Fibroblast of lung (primary cell): ENCODE data around the gene TMEM115. TPM values are rescaled to one million over a fixed set of nuclear protein-coding genes. Genes with fewer than 3 reads are reported as not detected.

ENCODE experiments used
- DNase-seq, 2 donors: peaks; one replicate each; pipeline versions ENCODE4 v3.0.0 to v3.0.0-alpha.2; 2010; ENCODE audit warnings: low read depth in 2 of 2
- H2AFZ ChIP-seq: 2 replicates; pipeline ENCODE4 v1.5.1; 2012; ENCODE audit warnings: low read length, control low read depth, inconsistent platforms
- H3K27ac ChIP-seq: 2 replicates; pipeline ENCODE4 v1.5.1; 2011; ENCODE audit warnings: low read length, control low read depth; ENCODE audit not compliant: insufficient read depth
- H3K27me3 ChIP-seq: 2 replicates; pipeline ENCODE4 v1.5.1; 2011; ENCODE audit warnings: mild to moderate bottlenecking, low read length; ENCODE audit not compliant: control insufficient read depth, insufficient read depth
- H3K36me3 ChIP-seq: 2 replicates; pipeline ENCODE4 v1.5.1; 2011; ENCODE audit warnings: low read length; ENCODE audit not compliant: control insufficient read depth, insufficient read depth
- H3K4me1 ChIP-seq: 2 replicates; pipeline ENCODE4 v1.5.1; 2011; ENCODE audit warnings: low read length; ENCODE audit not compliant: control insufficient read depth, insufficient read depth; ENCODE audit errors: extremely low read depth
- H3K4me2 ChIP-seq: 2 replicates; pipeline ENCODE4 v1.5.1; 2011; ENCODE audit warnings: low read length, control low read depth; ENCODE audit not compliant: insufficient read depth; ENCODE audit errors: extremely low read depth
- H3K4me3 ChIP-seq, 4 experiments: fragments of 200-600 bp in 1 of 4; sonication (generic) in 1 of 4; replicated peaks in 1 of 4; 2 replicates each; pipeline ENCODE4 v1.5.1; 2011 to 2016; ENCODE audit warnings: low read length in 4 of 4, low read depth in 3 of 4, mild to moderate bottlenecking in 3 of 4, control low read depth in 2 of 4, inconsistent platforms in 1 of 4, mixed read lengths in 1 of 4; ENCODE audit not compliant: insufficient read depth in 1 of 4; ENCODE audit errors: control extremely low read depth in 1 of 4
- H3K79me2 ChIP-seq: 2 replicates; pipeline ENCODE4 v1.5.1; 2012; ENCODE audit warnings: mild to moderate bottlenecking, low read length, inconsistent platforms; ENCODE audit not compliant: control insufficient read depth, insufficient read depth
- H3K9ac ChIP-seq: 2 replicates; pipeline ENCODE4 v1.5.1; 2011; ENCODE audit warnings: mild to moderate bottlenecking, low read length, control low read depth; ENCODE audit not compliant: insufficient read depth
- H3K9me3 ChIP-seq: 2 replicates; pipeline ENCODE4 v1.5.1; 2012; ENCODE audit warnings: low read depth, low read length; ENCODE audit not compliant: control insufficient read depth, insufficient read depth
- H4K20me1 ChIP-seq: 2 replicates; pipeline ENCODE4 v1.5.1; 2011; ENCODE audit warnings: low read length; ENCODE audit not compliant: control insufficient read depth, insufficient read depth; ENCODE audit errors: extremely low read depth
- CTCF ChIP-seq, 2 donors: IDR thresholded peaks in 1 of 2; conservative IDR thresholded peaks in 1 of 2; 1 replicate in 1 of 2; 2 replicates in 1 of 2; pipeline ENCODE4 v1.5.1; 2011 to 2012; ENCODE audit warnings: low read length in 2 of 2, control low read depth in 1 of 2, inconsistent platforms in 1 of 2, low read depth in 1 of 2, mild to moderate bottlenecking in 1 of 2
- EZH2 ChIP-seq: IDR thresholded peaks from 2 replicates; pipeline ENCODE4 v1.5.1; 2012; ENCODE audit warnings: low read length, control low read depth, mild to moderate bottlenecking; ENCODE audit errors: missing control alignments
- polyA plus RNA-seq, 2 donors: library from polyadenylated mRNA; depleted of rRNA in 1 of 2; stranded (reverse) in 1 of 2; unstranded in 1 of 2; fragments of >200 nt; gene quantifications; 2 replicates each; pipeline ENCODE4 v1.2.1, GENCODE V29; 2011 to 2012; ENCODE audit warnings: missing spikeins in 1 of 2
- total RNA-seq: library from RNA; depleted of rRNA; stranded (reverse); fragments of >200 nt; gene quantifications from 2 replicates; pipeline ENCODE4 v1.2.1, GENCODE V29; 2014

The TMEM115 gene
- total and polyA plus RNA-seq, 2 donors (not counting 1 experiment from before 2014, with no cell fraction given), result 28.2 to 44.8 TPM

DNA sequence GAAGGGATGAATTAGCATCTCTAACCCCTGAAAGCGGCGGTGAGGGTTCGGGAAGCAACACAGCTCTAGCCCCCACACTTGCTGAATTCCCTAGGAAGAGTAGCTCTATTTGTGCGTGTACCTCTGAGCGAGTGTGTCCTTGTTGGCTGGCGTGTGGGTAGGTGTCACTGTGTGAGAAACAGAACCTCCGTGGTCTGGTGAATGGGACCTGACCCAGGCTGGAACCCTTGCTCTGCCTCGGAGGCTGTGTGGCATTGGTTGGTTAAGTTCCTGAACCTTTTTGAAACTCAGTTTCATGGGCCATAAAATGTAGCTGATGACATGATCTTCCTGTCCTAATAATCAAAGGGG, 414 bp upstream of the TMEM115 start:
- Histone ChIP-seq H3K36me3 (peaks cover 12% of the 10 kb centered on the region), H3K4me1 (peaks cover 12% of the 10 kb centered on the region), H3K9me3 (no peaks in the 10 kb centered on the region), H3K9ac (no peak overlapping the region), H3K4me3 (peak overlapping the region in 3 of 4 experiments; percentile 72 to 84 (median 73)), H4K20me1 (no peaks in the 10 kb centered on the region), H3K27ac (no peak overlapping the region), H3K27me3 (no peaks in the 10 kb centered on the region), H3K4me2 (peak overlapping the region; percentile 46), H2AFZ (peak overlapping the region; percentile 82), H3K79me2 (peaks cover 44% of the 10 kb centered on the region)
- DNase-seq, result no peak
- TF ChIP-seq EZH2 (no peak), CTCF (conservative IDR thresholded peaks at IDR 0.05 in 1 of 2, IDR thresholded peaks at IDR 0.05 in 1 of 2; ENCODE audit: low read depth in 1 of 2, low read length in 2 of 2) (no peak)

- DNase-seq, result no peak
- H3K9ac ChIP-seq, result peak overlapping the region; percentile 91
- H3K79me2 ChIP-seq, result peaks cover 46% of the 10 kb centered on the region
- peak overlapping the region; percentile 76 for H3K27ac ChIP-seq
- H3K9me3 ChIP-seq, result no peaks in the 10 kb centered on the region
- no peaks in the 10 kb centered on the region for H4K20me1 ChIP-seq
- H3K4me2 ChIP-seq, result peak overlapping the region; percentile 99
- H3K36me3 ChIP-seq, result peaks cover 20% of the 10 kb centered on the region
- peaks cover 8% of the 10 kb centered on the region for H3K4me1 ChIP-seq
- peak overlapping the region; percentile 72 to 84 (median 73) for H3K4me3 ChIP-seq
- H3K27me3 ChIP-seq, result no peaks in the 10 kb centered on the region
- TF ChIP-seq EZH2 (no peak), CTCF (conservative IDR thresholded peaks at IDR 0.05 in 1 of 2, IDR thresholded peaks at IDR 0.05 in 1 of 2; ENCODE audit: low read depth in 1 of 2, low read length in 2 of 2) (no peak)
- no peak overlapping the region for H2AFZ ChIP-seq
These were observed 888 bp downstream of the TMEM115 start for GRCh38 chr3:50358355-50358910.

DNA sequence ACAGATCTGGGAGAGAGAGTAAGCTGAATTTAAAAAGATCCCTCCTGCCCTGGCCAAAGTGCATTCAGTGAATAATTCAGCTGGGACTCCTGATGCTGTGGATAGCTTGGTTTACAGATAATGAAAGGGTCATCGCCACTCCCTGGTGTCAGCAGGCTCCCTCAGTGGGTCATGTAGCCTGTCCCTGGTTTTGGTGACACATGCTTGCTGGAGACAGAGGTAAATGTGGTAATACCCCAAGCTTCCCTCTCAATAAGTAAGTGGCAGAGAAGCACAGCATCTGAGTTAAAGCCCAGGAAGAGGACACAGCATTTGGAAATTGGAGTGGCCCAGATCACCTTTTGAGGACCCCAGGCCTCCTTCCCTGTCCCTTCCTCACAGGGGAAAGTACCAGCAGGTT, 1.8 kb downstream of the TMEM115 start:
- DNase-seq, result no peak
- no peak overlapping the region for H2AFZ ChIP-seq
- TF ChIP-seq CTCF (conservative IDR thresholded peaks at IDR 0.05 in 1 of 2, IDR thresholded peaks at IDR 0.05 in 1 of 2; ENCODE audit: low read depth in 1 of 2, low read length in 2 of 2), result no peak
- TF ChIP-seq EZH2, result no peak
- peaks cover 26% of the 10 kb centered on the region for H3K36me3 ChIP-seq
- no peaks in the 10 kb centered on the region for H3K27me3 ChIP-seq
- H3K79me2 ChIP-seq, result peaks cover 47% of the 10 kb centered on the region
- peak overlapping the region; percentile 26 for H3K9ac ChIP-seq
- H3K9me3 ChIP-seq, result no peaks in the 10 kb centered on the region
- H3K27ac ChIP-seq, result no peak overlapping the region
- H3K4me1 ChIP-seq, result peaks cover 8% of the 10 kb centered on the region
- H3K4me3 ChIP-seq, result peak overlapping the region; percentile 72 to 84 (median 73)
- H3K4me2 ChIP-seq, result peak overlapping the region; percentile 99
- H4K20me1 ChIP-seq, result no peaks in the 10 kb centered on the region
